Peyer's patch (tissue), 4 donors: ENCODE measurements around the gene GNB1L. TPM values are rescaled to one million over a fixed set of nuclear protein-coding genes. Genes with fewer than 3 reads are reported as not detected.
"Not testable (repeated sequence)": the region's sequence is repeated elsewhere in the genome, so short reads cannot be mapped to it uniquely, and the experiment has no call there.

ENCODE experiments used
- DNase-seq, 3 donors: peaks; one replicate each; pipeline ENCODE4 v3.0.0-alpha.2; 2017 to 2019
- H3K27ac ChIP-seq, 4 donors: fragments of 200-600 bp; sonication (generic); one replicate each; pipeline ENCODE4 v1.5.1; 2016 to 2019
- H3K27me3 ChIP-seq, 2 donors: fragments of 200-600 bp; sonication (generic); one replicate each; pipeline ENCODE4 v1.5.1; 2019
- H3K36me3 ChIP-seq, 3 donors: fragments of 200-600 bp; sonication (generic); one replicate each; pipeline ENCODE4 v1.5.1; 2016 to 2019
- H3K4me1 ChIP-seq, 4 donors: fragments of 200-600 bp; sonication (generic); one replicate each; pipeline ENCODE4 v1.5.1; 2016 to 2019
- H3K4me3 ChIP-seq, 4 donors: fragments of 200-600 bp; sonication (generic); 1 replicate in 3 of 4; 2 replicates in 1 of 4; pipeline ENCODE4 v1.5.1; 2016 to 2019; ENCODE audit warnings: mild to moderate bottlenecking in 1 of 4
- H3K9me3 ChIP-seq, 4 donors: fragments of 200-600 bp; sonication (generic); one replicate each; pipeline ENCODE4 v1.5.1; 2016 to 2019; ENCODE audit warnings: mild to moderate bottlenecking in 1 of 4
- POLR2A ChIP-seq, 2 donors: fragments of 450-650 bp; IDR thresholded peaks; one replicate each; pipeline ENCODE4 v1.5.1; 2017; ENCODE audit warnings: antibody characterized with exemption in 2 of 2, mild to moderate bottlenecking in 2 of 2, moderate library complexity in 2 of 2
- total RNA-seq, 4 donors: library from RNA; depleted of rRNA; stranded (reverse); fragments of >200 nt; gene quantifications; one replicate each; pipeline ENCODE4 v1.1.0, GENCODE V29; 2016
- TF ChIP-seq, protein P1 (sequence below), 6 experiments: fragments of 450-650 bp in 4 of 6; fragments of 200-600 bp in 2 of 6; sonication (generic) in 1 of 6; IDR thresholded peaks; one replicate each; pipeline ENCODE4 v1.5.1; 2017 to 2019; ENCODE audit warnings: antibody characterized with exemption in 6 of 6, mild to moderate bottlenecking in 3 of 6, moderate library complexity in 1 of 6

GNB1L gene
- total RNA-seq, 4 donors from 2014 or later = 3.1 to 6.6 (median 4.9) TPM

DNA sequence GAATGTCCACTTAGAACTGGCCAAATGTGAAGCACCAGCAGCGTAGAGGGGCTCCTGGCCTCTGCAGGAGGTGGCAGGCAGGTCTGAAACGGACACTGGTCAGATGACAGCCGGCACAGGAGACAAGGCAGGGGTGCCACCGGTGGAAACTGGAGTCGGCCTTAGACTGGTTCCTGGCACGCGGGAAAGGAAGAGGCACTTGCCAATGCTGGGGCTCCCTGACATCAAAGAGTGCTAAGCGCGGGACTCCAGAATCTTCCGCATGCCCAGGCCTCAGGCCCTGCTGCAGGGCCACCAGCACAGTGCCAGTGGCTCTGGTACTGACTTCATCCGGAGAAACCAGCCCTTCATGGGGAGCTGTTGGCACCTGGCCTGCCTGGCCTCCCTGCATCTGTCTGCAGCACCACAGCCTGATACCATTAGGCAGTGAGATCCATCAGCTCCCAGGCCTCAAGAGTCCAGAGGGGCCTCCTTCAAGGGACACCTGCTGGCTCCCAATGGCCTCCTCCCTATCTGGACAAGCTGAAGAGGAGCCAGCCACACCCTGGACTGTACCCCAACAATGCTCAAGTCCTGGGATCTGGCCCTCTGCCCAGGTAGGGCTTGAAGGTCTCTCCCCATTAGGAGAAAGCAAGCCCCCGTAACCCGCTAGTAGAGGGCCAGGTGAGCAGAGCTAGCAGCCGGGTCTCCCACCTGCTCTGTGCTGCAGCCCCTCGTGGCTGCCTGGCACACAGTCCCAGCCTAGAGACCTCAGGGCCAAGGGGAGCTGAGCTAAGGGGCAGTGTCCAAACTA lies 29.7 kb upstream of the GNB1L start:
- TF ChIP-seq POLR2A (IDR thresholded peaks at IDR 0.05) = no peak
- TF ChIP-seq, protein P1, sequence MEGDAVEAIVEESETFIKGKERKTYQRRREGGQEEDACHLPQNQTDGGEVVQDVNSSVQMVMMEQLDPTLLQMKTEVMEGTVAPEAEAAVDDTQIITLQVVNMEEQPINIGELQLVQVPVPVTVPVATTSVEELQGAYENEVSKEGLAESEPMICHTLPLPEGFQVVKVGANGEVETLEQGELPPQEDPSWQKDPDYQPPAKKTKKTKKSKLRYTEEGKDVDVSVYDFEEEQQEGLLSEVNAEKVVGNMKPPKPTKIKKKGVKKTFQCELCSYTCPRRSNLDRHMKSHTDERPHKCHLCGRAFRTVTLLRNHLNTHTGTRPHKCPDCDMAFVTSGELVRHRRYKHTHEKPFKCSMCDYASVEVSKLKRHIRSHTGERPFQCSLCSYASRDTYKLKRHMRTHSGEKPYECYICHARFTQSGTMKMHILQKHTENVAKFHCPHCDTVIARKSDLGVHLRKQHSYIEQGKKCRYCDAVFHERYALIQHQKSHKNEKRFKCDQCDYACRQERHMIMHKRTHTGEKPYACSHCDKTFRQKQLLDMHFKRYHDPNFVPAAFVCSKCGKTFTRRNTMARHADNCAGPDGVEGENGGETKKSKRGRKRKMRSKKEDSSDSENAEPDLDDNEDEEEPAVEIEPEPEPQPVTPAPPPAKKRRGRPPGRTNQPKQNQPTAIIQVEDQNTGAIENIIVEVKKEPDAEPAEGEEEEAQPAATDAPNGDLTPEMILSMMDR (IDR thresholded peaks at IDR 0.05) = no peak
- peaks cover 0 to 15% (median 10%) of the 10 kb centered on the region in 4 donors for H3K4me1 ChIP-seq
- peak in 1 of 3 donors; percentile 35 for DNase-seq
- no peak overlapping the region for H3K27ac ChIP-seq
- H3K9me3 ChIP-seq = no peaks in the 10 kb centered on the region
- H3K4me3 ChIP-seq = no peak overlapping the region
- H3K27me3 ChIP-seq = no peaks in the 10 kb centered on the region
- no peaks in the 10 kb centered on the region for H3K36me3 ChIP-seq

DNA sequence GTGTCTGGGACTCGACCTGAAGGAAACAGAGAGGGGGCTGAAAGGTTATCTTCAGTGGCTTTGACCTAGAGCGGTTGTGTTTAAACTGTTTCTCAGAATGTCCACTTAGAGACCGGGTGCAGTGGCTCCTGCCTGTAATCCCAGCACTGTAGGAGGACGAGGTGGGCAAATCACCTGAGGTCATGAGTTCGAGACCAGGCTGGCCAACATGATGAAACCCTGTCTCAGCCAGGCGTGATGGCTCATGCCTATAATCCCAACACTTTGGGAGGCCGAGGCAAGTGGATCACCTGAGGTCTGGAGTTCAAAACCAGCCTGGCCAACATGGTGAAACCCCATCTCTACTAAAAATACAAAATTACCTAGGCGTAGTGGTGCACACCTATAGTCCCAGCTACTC lies 28.8 kb upstream of the GNB1L start:
- not testable (repeated sequence) for H3K36me3 ChIP-seq, H3K9me3 ChIP-seq, DNase-seq, H3K4me3 ChIP-seq, H3K27ac ChIP-seq, H3K27me3 ChIP-seq
- H3K4me1 ChIP-seq = peaks cover 0 to 15% (median 10%) of the 10 kb centered on the region in 4 donors

DNA sequence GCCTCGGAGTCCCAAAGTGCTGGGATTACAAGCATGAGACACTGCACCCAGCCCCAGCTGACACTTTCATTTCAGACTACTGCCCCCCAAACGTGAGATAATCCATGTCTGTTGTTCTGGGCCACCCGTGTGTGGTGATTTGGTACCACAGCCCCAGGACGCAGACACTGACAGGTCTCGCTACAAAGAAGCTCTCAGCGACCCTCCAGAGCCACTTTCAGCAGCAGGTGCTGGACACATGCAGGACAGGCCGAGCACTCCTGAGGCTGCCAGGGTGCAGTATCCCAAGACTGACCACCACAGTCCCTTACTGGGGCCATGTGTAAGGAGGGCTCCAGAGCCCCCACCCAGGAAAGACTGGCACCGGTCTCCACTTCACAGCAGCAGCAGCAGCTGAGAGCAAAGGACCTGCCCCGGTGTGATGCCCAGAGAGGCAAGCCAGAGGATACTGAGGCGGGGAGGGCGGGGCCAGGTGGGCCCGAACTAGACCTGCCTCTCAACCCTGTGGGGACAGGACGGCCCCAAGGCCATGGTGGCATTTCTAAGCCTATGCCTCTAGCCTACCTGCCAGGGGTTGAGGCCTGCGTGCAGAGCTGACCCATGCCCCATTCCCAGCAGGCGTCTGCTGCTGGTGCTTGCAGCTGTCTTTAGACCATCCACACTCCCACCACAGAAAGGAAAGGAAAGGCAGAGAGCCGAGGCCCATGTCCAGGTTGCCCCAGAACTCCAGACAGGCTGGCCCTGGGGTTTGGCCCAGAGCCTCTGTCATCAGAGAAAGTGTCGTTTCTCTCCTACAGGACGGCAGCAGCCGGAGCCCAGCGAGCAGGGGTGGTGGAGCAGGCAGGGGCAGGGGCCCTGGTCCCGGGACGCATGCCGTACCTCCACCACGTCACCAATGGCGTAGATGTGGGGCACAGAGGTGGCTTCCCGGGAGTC lies 28.0 kb upstream of the GNB1L start:
- Histone ChIP-seq H3K4me3 (no peak overlapping the region), H3K4me1 (peaks cover 0 to 15% (median 10%) of the 10 kb centered on the region in 4 donors), H3K27ac (peak overlapping the region in 1 of 4 donors; percentile 2), H3K9me3 (no peaks in the 10 kb centered on the region), H3K27me3 (no peaks in the 10 kb centered on the region), H3K36me3 (no peaks in the 10 kb centered on the region)
- TF ChIP-seq POLR2A (IDR thresholded peaks at IDR 0.05) = no peak
- TF ChIP-seq, protein P1 (IDR thresholded peaks at IDR 0.05) = no peak
- peak in 2 of 3 donors; percentile 29 to 40 for DNase-seq

DNA sequence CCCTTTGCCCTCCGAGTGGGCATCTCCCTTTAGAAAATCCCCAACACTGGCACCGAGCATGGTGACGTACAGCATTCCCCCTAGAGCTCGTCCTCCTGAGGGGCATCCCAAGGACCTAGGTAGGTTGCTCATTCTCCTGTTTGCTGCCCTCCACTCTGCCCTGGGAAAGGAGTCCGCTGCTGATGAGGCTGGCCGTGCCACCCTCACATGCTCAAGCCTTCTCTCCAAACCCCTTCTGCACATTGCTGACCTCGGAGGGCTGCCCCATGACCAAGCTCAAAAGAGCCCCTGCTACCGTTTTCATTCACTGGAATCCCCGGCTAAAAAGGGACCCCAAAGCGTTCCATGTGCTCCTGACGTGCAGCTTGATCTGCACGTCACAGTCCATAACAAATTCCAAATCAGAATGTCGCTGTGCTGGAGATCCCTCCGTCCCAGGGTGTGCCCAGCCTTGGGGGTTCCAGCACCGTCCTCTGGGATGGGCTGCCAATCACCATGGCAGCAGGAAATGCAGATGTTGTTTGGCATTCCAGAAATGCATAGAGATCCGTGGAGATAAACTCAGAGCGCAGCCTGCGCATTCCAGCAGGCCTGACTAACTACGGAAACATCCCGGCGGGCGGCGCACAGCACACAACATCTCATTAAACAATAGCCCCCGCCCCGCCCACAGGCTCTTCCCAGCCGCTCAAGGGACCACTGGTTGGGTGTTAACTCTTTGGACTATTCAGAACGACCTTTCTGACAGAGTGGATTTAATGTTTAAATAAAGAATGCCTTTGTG lies 26.3 kb upstream of the GNB1L start:
- H3K9me3 ChIP-seq = no peaks in the 10 kb centered on the region
- H3K4me3 ChIP-seq = no peak overlapping the region
- peak in 2 of 3 donors; percentile 49 to 51 for DNase-seq
- no peaks in the 10 kb centered on the region for H3K27me3 ChIP-seq
- H3K4me1 ChIP-seq = peaks cover 0 to 9% (median 1%) of the 10 kb centered on the region in 4 donors
- H3K27ac ChIP-seq = no peak overlapping the region
- peaks cover 0 to 5% (median 0%) of the 10 kb centered on the region in 3 donors for H3K36me3 ChIP-seq
- TF ChIP-seq, protein P1 (IDR thresholded peaks at IDR 0.05) = no peak
- TF ChIP-seq POLR2A (IDR thresholded peaks at IDR 0.05) = no peak

DNA sequence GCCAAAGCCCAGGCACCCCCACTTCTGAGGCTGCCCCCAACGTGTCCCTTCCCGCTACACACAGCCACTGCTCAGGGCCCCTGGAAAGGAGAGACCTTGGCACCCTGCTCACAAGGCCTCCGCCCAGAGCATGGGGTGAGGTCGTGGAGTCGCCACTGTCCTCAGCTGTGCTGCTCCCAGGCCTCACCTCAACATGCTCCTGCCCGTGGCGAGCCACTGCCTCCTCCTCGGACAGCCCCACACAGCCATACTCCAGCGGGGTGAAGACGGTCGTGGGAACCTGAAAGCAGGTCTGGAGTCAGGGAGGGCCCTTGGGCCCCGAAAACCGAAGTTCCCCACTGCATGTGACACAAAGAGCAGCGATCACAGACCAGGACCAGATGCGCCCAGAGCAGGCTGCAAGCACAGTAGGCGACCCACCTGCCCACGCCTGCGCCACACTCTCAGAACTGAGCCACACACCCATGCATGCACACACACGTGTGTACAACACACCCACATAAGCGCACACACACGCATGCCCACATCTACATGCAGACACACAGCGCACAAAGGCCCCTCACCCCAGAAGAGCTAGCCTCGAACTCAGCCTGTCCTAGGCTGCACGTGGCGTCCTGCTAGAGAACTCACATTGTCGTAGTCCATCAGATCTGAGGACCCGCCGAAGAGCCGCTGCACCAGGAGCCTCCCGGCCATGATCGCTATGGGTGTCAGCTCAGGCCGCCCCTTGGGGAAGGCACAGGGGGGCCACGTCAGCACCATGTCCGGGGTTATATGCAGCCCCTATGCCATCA lies 25.5 kb upstream of the GNB1L start:
- Histone ChIP-seq H3K9me3 (no peaks in the 10 kb centered on the region), H3K4me1 (peaks cover 0 to 11% (median 0%) of the 10 kb centered on the region in 4 donors), H3K4me3 (no peak overlapping the region), H3K36me3 (peaks cover 0 to 5% (median 0%) of the 10 kb centered on the region in 3 donors), H3K27me3 (no peaks in the 10 kb centered on the region), H3K27ac (no peak overlapping the region)
- DNase-seq = peak in 2 of 3 donors; percentile 40 to 42
- TF ChIP-seq, protein P1 (IDR thresholded peaks at IDR 0.05) = no peak
- TF ChIP-seq POLR2A (IDR thresholded peaks at IDR 0.05) = no peak
